A673 (cell line): Measurements from ENCODE around the gene NQO1.

Source experiments
- CTCF ChIP-seq: fragments of 300-800, 200-600 bp; sonication (generic); conservative IDR thresholded peaks from 2 replicates; pipeline ENCODE4 v1.5.1; 2017; ENCODE audit warnings: low read depth, mild to moderate bottlenecking, antibody characterized with exemption, low read length, moderate library complexity, mixed read lengths
- EZH2 ChIP-seq: fragments of 200-600 bp; sonication (generic); IDR thresholded peaks from 2 replicates; pipeline ENCODE4 v1.6.1; 2017; ENCODE audit warnings: borderline replicate concordance, low read depth, mild to moderate bottlenecking, mixed read lengths, antibody characterized with exemption, low read length; ENCODE audit not compliant: poor library complexity, severe bottlenecking

DNA sequence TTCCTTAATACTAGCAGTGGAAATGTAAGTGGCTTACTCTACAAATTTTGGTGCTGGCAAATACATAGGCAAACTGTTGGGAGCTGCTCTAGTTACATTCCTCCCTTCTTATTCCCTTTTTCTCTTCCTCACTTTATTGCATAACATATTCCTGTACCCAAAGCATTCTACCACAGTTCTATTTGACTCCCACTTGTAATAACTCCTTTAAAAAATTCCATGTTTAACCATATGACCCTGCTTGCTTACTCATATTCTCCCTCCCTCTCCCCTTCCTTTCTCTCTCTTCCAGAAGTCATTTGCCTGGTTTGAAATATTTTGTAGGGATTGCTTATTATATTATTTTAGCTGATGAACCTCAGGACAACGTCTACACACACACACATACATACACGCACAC, 22.7 kb downstream of the NQO1 start:
- no peak for TF ChIP-seq CTCF
- no peak for TF ChIP-seq EZH2
